LNCAP (cell line): ENCODE measurements around the gene SPRR1A.

Experiments used
- CTCF ChIP-seq: fragments of 450-650 bp; IDR thresholded peaks from 2 replicates; pipeline ENCODE4 v1.5.1; 2017; ENCODE audit warnings: mild to moderate bottlenecking

SPRR1A gene

DNA sequence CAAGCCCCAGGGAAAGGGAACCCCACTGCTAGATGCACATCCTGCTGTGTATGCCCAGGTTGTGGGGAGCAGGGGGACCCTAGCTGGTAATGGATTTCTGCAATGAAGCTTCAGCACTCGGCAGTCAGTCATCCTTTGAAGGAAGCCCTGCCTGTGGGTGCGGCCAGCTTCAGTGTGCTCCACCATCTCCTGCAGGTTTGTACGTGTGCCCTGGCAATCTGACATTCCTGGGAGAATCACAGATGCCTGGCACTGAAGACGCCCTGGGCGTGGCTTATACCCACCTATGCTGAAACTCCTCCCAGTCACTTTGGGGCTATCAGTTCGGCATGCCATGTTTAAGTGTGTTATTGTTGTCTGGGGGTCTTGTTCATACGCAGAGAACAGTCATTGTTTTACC lies 30.1 kb upstream of the SPRR1A start:
- no peak for TF ChIP-seq CTCF

DNA sequence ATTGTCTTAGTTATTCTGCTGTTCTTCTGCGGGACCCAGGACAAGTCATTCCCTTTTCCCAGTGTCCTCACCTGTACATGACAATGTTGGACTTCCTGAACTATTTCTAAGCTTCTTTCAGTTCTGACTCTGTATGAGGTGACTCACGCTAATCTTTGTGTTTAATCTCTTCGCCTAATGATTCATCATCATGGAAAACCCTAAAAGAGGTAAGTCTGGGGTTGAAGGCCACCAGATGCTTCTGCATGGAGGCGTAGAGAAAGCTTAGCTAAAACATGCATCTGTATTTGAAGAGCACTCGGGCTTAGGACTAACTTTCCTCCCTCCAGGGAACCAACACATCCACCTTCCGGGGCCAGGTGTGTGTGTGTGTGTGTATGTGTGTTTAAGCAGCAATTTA lies 29.4 kb upstream of the SPRR1A start:
- TF ChIP-seq CTCF: no peak

- TF ChIP-seq CTCF: no peak
Observed at GRCh38 chr1:152957561-152957960, 26.3 kb upstream of the SPRR1A start.

DNA sequence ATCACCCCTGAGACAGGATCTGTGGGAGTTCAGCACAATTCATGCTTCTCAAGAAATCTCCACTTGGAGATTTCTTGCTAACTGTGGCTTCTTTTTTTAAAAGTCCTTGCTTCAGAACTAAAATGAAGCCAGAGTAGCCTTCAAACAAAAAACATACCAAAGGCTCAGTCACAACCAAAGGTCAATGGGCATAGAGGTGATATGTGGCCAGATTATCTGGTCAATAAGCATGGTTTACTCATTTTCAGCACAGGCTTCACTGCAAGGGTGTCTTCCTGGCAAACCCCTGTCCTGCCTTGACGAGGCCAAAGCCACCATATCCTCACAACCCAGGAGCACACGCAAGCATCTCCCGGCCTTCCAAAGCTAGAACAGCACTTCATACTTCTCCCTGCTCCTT lies 24.6 kb upstream of the SPRR1A start:
- TF ChIP-seq CTCF: no peak

GRCh38 chr1:152959801-152960451 lies 24.0 kb upstream of the SPRR1A start:
- no peak for TF ChIP-seq CTCF

DNA sequence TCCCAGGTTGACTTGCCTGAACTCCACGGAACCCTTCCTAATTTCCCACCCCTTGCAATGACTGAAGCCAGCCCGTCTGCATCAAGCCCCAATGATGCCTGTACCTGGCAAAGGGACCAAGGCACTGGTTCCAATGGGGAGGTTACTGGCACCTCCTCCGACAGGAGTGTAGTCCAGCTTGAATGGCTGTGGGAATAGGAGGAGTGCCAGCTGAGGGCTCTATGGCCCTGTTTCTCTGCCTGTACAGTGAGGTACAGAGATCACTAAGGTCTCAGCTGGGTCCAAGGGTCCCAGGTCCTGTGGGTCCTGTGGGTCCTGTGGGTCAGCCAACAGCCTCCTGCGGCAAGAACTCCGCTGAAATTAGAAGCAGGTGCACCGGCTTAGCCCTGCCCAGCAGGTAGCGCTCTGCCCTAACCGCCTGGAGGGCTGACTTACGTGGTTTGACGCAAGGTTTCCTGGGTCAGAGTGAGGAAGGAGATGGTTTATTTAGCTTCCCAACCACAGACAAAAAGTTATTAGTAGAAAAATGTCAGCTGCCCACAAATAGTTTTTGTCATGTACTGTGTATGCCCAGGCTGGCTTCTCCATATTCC lies 23.3 kb upstream of the SPRR1A start:
- TF ChIP-seq CTCF: peak; percentile 55

GRCh38 chr1:152961226-152961891 lies 22.5 kb upstream of the SPRR1A start:
- no peak for TF ChIP-seq CTCF
